Mesendoderm (in vitro differentiated cells): ENCODE measurements around the gene SEC11C.

Source experiments
- DNase-seq: peaks from one replicate; pipeline ENCODE4 v3.0.0; 2013
- H2AK5ac ChIP-seq: 2 replicates; pipeline ENCODE4 v1.6.1; 2013; ENCODE audit warnings: low read length, inconsistent platforms
- H2BK120ac ChIP-seq: 2 replicates; pipeline ENCODE4 v1.6.1; 2013; ENCODE audit warnings: low read depth, mild to moderate bottlenecking, low read length, moderate library complexity, mixed read lengths
- H2BK15ac ChIP-seq: replicated peaks from 2 replicates; pipeline ENCODE4 v1.6.1; 2013; ENCODE audit warnings: low read depth, mild to moderate bottlenecking, moderate library complexity
- H2BK5ac ChIP-seq: 2 replicates; pipeline ENCODE4 v1.6.1; 2013; ENCODE audit warnings: low read length, inconsistent platforms
- H3K18ac ChIP-seq: 2 replicates; pipeline ENCODE4 v1.6.1; 2013; ENCODE audit warnings: mild to moderate bottlenecking, low read length, mixed read lengths
- H3K23ac ChIP-seq: one replicate; pipeline ENCODE4 v1.6.1; 2013; ENCODE audit warnings: low read length
- H3K27ac ChIP-seq: 2 replicates; pipeline ENCODE4 v1.5.1; 2013; ENCODE audit warnings: low read depth, mild to moderate bottlenecking, inconsistent platforms, low read length, moderate library complexity
- H3K27me3 ChIP-seq: 2 replicates; pipeline ENCODE4 v1.6.1; 2013; ENCODE audit warnings: low read length, control low read depth, mild to moderate bottlenecking, inconsistent platforms; ENCODE audit not compliant: insufficient read depth, poor library complexity
- H3K36me3 ChIP-seq: 2 replicates; pipeline ENCODE4 v1.6.1; 2013; ENCODE audit warnings: low read length, inconsistent platforms; ENCODE audit not compliant: control insufficient read depth, insufficient read depth
- H3K4ac ChIP-seq: one replicate; pipeline ENCODE4 v1.6.1; 2013; ENCODE audit warnings: low read depth, mild to moderate bottlenecking, low read length, moderate library complexity
- H3K4me1 ChIP-seq: 2 replicates; pipeline ENCODE4 v1.6.1; 2013; ENCODE audit warnings: low read depth, low read length, inconsistent platforms; ENCODE audit not compliant: control insufficient read depth
- H3K4me2 ChIP-seq: 2 replicates; pipeline ENCODE4 v1.6.1; 2013; ENCODE audit warnings: low read length
- H3K4me3 ChIP-seq: 2 replicates; pipeline ENCODE4 v1.5.1; 2013; ENCODE audit warnings: mild to moderate bottlenecking, low read length
- H3K56ac ChIP-seq: one replicate; pipeline ENCODE4 v1.6.1; 2013; ENCODE audit warnings: low read length
- H3K79me1 ChIP-seq: 2 replicates; pipeline ENCODE4 v1.6.1; 2013; ENCODE audit warnings: low read length, inconsistent platforms
- H3K79me2 ChIP-seq: 2 replicates; pipeline ENCODE4 v1.6.1; 2013; ENCODE audit warnings: mild to moderate bottlenecking, low read length; ENCODE audit not compliant: control insufficient read depth, insufficient read depth
- H3K9ac ChIP-seq: 2 replicates; pipeline ENCODE4 v1.6.1; 2013; ENCODE audit warnings: low read length, inconsistent platforms
- H4K5ac ChIP-seq: one replicate; pipeline ENCODE4 v1.6.1; 2013; ENCODE audit warnings: low read length
- H4K8ac ChIP-seq: one replicate; pipeline ENCODE4 v1.6.1; 2013; ENCODE audit warnings: low read depth, mild to moderate bottlenecking, control low read depth, low read length, moderate library complexity
- WGBS: extraction: QIAGEN DNeasy Blood & Tissue Kit; methylation state at CpG from one replicate; pipeline ENCODE4 v1.1.7; 2013; ENCODE audit warnings: low lambda C conversion rate, missing lambda C conversion rate; ENCODE audit not compliant: insufficient coverage; ENCODE audit errors: extremely low coverage; 5-methylcytosine and 5-hydroxymethylcytosine counted together

The SEC11C gene

DNA sequence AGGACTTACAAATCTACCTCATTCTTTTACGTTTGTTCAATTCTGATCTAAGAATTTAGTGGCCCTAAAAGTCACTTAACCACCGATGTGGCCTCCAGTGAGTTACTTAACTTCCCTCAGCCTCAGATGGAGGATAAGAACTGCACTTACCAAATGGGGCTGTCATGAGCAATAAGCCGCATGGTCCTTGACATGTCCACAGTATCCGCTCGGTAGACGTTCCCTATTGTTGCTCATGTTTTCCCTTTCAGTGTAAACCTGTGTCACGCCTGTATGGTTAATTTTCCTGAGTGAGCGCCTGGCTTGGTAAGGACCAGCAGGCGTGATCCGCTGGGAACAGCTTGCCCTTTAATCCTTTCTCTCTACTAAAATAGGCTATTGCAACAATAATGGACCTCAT is 20.3 kb downstream of the SEC11C start:
- Histone ChIP-seq H3K4me2 (no peak overlapping the region), H3K27ac (no peak overlapping the region), H4K5ac (no peak overlapping the region), H3K4me3 (no peak overlapping the region), H2BK120ac (no peak overlapping the region), H3K9ac (no peak overlapping the region), H2BK5ac (no peak overlapping the region), H3K27me3 (no peaks in the 10 kb centered on the region), H3K79me2 (no peaks in the 10 kb centered on the region), H3K18ac (no peak overlapping the region), H3K56ac (no peak overlapping the region), H2AK5ac (no peak overlapping the region), H3K4me1 (no peaks in the 10 kb centered on the region), H3K23ac (no peak overlapping the region), H3K36me3 (peaks cover 2% of the 10 kb centered on the region), H3K4ac (no peak overlapping the region), H4K8ac (no peak overlapping the region), H3K79me1 (no peaks in the 10 kb centered on the region), H2BK15ac (no peak overlapping the region)
- no CpG with 5 or more reads among the region's 10 CpGs for WGBS
- DNase-seq = no peak

DNA sequence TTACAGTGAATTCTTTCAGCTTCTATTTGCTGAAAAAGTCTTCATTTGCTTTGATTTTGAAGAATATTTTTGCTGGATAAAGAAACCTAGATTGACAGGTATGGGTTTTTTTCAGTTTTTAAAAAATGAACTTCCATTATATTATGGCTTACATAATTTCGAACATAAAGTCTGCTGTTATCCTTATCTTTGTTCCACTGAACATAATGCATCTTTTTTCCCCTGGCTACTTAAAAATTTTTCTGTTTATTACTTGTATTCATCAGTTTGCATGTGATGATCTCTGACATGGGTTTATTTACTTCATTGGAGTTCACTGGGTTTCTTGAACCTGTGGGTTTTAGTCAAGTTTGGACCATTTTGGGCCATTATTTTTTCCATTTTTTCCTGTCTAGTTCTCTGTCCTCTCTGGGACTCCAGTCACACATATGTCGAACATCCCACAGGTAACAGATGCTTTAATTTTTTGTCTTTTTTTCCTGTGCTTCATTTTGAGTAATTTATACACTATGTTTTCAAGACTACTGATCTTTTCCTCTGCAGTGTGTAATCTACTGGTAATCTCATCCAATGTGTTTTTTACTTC is 33.1 kb downstream of the SEC11C start:
- no CpG with 5 or more reads among the region's 2 CpGs for WGBS
- no peak overlapping the region for H4K5ac ChIP-seq
- no peaks in the 10 kb centered on the region for H3K36me3 ChIP-seq
- no peak overlapping the region for H3K27ac ChIP-seq
- no peak overlapping the region for H4K8ac ChIP-seq
- H2BK120ac ChIP-seq = no peak overlapping the region
- no peak overlapping the region for H2BK15ac ChIP-seq
- H3K18ac ChIP-seq = no peak overlapping the region
- H2AK5ac ChIP-seq = no peak overlapping the region
- no peak overlapping the region for H3K9ac ChIP-seq
- H3K56ac ChIP-seq = no peak overlapping the region
- no peak overlapping the region for H3K4me3 ChIP-seq
- no peak for DNase-seq
- H3K4me1 ChIP-seq = no peaks in the 10 kb centered on the region
- H3K4ac ChIP-seq = no peak overlapping the region
- H3K79me1 ChIP-seq = no peaks in the 10 kb centered on the region
- H2BK5ac ChIP-seq = no peak overlapping the region
- H3K27me3 ChIP-seq = no peaks in the 10 kb centered on the region
- H3K79me2 ChIP-seq = no peaks in the 10 kb centered on the region
- H3K23ac ChIP-seq = no peak overlapping the region
- no peak overlapping the region for H3K4me2 ChIP-seq

DNA sequence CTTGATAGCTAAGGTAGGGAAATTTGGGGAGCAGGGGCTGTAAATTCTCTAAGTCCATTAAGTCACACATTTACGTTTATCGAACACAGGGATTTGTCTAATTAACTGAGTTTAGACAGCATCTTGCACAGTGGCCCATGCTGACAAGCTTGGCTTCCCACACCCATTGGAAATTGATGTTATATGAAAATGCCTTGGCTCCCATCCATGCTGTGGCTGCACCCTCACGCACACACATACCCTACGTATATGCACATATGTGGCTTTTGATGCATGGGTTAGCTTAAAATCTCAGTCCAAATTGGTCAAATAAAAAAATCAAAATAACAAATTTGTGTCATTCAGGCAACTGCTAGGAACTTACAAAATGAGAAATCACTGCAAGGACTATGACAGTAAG is 37.8 kb downstream of the SEC11C start:
- H2AK5ac ChIP-seq = no peak overlapping the region
- no peaks in the 10 kb centered on the region for H3K79me2 ChIP-seq
- H3K9ac ChIP-seq = no peak overlapping the region
- H3K23ac ChIP-seq = no peak overlapping the region
- H3K4me2 ChIP-seq = no peak overlapping the region
- H3K36me3 ChIP-seq = no peaks in the 10 kb centered on the region
- H3K79me1 ChIP-seq = no peaks in the 10 kb centered on the region
- no peak overlapping the region for H2BK5ac ChIP-seq
- no peak overlapping the region for H2BK15ac ChIP-seq
- no peak overlapping the region for H3K18ac ChIP-seq
- no peaks in the 10 kb centered on the region for H3K4me1 ChIP-seq
- no peaks in the 10 kb centered on the region for H3K27me3 ChIP-seq
- DNase-seq = no peak
- H3K27ac ChIP-seq = no peak overlapping the region
- no peak overlapping the region for H3K4ac ChIP-seq
- WGBS = no CpG with 5 or more reads among the region's 4 CpGs
- H3K4me3 ChIP-seq = no peak overlapping the region
- no peak overlapping the region for H2BK120ac ChIP-seq
- H4K8ac ChIP-seq = no peak overlapping the region
- H4K5ac ChIP-seq = no peak overlapping the region
- no peak overlapping the region for H3K56ac ChIP-seq

DNA sequence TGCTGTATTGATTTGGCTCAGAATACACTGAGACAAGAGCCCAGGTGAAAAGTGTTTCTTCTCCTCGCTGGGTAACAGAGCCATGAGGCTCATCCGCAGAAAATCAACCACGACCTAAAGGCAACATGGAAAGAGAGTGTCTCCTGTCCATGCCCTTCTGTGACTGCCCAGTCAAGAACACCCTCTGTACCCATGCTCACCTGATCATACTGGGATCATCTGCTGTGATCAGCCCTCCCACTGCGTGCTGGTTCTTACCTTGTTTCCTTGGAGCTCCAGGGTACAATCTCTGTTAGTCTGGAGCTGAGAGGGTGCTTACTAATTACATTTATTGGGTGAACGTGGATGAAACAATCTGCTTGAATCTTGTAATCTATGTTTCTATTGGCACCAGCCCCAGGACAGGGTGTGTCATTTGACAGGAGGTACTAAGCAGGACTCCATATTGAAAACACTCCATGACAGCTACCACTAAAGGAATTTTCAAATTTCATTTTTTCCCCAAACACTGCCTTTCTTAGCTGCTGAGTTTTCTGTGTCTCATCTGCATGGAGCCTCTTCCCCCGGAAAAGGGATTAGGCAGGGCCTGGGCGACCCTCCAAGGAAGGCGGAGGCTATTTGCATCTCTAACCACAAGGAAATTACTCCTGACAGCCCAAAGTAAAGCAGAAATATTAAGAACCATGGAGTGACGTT is 40.6 kb downstream of the SEC11C start:
- Histone ChIP-seq H3K4me2 (no peak overlapping the region), H3K4me1 (no peaks in the 10 kb centered on the region), H3K36me3 (no peaks in the 10 kb centered on the region), H3K27ac (no peak overlapping the region), H2BK120ac (no peak overlapping the region), H3K23ac (no peak overlapping the region), H2AK5ac (no peak overlapping the region), H3K56ac (no peak overlapping the region), H4K8ac (no peak overlapping the region), H3K4me3 (no peak overlapping the region), H3K18ac (no peak overlapping the region), H3K79me1 (no peaks in the 10 kb centered on the region), H3K4ac (no peak overlapping the region), H3K27me3 (no peaks in the 10 kb centered on the region), H2BK15ac (no peak overlapping the region), H4K5ac (no peak overlapping the region), H2BK5ac (no peak overlapping the region), H3K79me2 (no peaks in the 10 kb centered on the region), H3K9ac (no peak overlapping the region)
- no peak for DNase-seq
- WGBS = no CpG with 5 or more reads among the region's 9 CpGs

DNA sequence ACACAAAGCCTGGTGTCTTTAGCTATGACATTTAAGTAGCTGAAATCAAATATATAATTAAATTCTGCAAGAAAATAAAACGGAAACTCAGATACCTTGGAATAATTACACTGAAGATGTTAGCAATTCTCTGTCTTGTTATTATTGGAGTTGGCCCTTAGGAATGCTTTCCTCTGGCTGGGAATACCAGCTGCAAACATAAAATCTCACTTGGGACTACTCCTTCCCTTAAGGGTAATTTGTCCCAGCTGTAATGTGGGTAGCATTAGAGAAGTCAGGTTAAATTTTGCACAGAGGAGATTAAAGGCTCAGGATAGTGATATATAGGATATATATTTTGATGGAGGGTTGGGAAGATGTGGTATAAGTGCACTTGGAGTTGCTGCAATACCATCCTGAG is 43.0 kb downstream of the SEC11C start:
- Histone ChIP-seq H2AK5ac (no peak overlapping the region), H2BK5ac (no peak overlapping the region), H3K4me2 (no peak overlapping the region), H3K4ac (no peak overlapping the region), H3K79me1 (no peaks in the 10 kb centered on the region), H3K4me1 (no peaks in the 10 kb centered on the region), H3K27ac (no peak overlapping the region), H3K18ac (no peak overlapping the region), H3K27me3 (no peaks in the 10 kb centered on the region), H3K4me3 (no peak overlapping the region), H3K23ac (no peak overlapping the region), H2BK120ac (no peak overlapping the region), H4K5ac (no peak overlapping the region), H3K79me2 (no peaks in the 10 kb centered on the region), H2BK15ac (no peak overlapping the region), H3K36me3 (no peaks in the 10 kb centered on the region), H3K9ac (no peak overlapping the region), H3K56ac (no peak overlapping the region), H4K8ac (no peak overlapping the region)
- no CpG with 5 or more reads among the region's 1 CpG for WGBS
- no peak for DNase-seq

DNA sequence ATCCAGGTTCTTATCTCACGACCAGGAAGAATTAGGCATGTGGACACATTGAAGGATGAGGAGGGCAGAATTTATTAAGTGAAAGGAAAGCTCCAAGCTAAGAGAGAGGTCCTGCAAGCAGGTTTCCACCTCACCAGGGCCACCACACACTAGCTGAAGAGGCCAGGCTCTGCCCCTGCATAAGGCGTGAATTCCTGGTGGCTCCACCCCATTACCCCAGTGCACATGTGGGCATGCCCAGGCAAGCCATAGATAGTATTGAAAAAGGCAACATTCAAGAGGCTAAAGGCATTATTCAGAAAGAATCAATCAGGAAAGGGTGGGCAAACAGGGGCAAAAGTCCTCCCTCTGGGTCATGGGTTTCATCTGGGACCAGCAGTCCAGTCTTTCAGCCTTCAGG is 49.3 kb downstream of the SEC11C start:
- no peak overlapping the region for H2BK5ac ChIP-seq
- no peaks in the 10 kb centered on the region for H3K27me3 ChIP-seq
- no peak overlapping the region for H3K4ac ChIP-seq
- H3K4me1 ChIP-seq = no peaks in the 10 kb centered on the region
- H3K4me3 ChIP-seq = no peak overlapping the region
- no peaks in the 10 kb centered on the region for H3K36me3 ChIP-seq
- no peak overlapping the region for H4K5ac ChIP-seq
- H3K23ac ChIP-seq = no peak overlapping the region
- H3K9ac ChIP-seq = no peak overlapping the region
- H2BK120ac ChIP-seq = no peak overlapping the region
- no peaks in the 10 kb centered on the region for H3K79me2 ChIP-seq
- DNase-seq = no peak
- H2BK15ac ChIP-seq = no peak overlapping the region
- no peaks in the 10 kb centered on the region for H3K79me1 ChIP-seq
- no peak overlapping the region for H4K8ac ChIP-seq
- no peak overlapping the region for H3K27ac ChIP-seq
- H3K18ac ChIP-seq = no peak overlapping the region
- WGBS = no CpG with 5 or more reads among the region's 2 CpGs
- no peak overlapping the region for H3K4me2 ChIP-seq
- H3K56ac ChIP-seq = no peak overlapping the region
- H2AK5ac ChIP-seq = no peak overlapping the region
